Cardiac fibroblast (primary cell): ENCODE measurements around the gene TMEM138.

ENCODE experiments used
- DNase-seq, 2 donors: peaks; one replicate each; pipeline versions ENCODE4 v3.0.0 to v3.0.0-alpha.2; 2010; ENCODE audit warnings: low read depth in 2 of 2
- H3K4me3 ChIP-seq, 2 donors: replicated peaks in 1 of 2; 1 replicate in 1 of 2; 2 replicates in 1 of 2; pipeline ENCODE4 v1.5.1; 2011; ENCODE audit warnings: low read depth in 2 of 2, low read length in 2 of 2, mild to moderate bottlenecking in 2 of 2, moderate library complexity in 1 of 2
- CTCF ChIP-seq: IDR thresholded peaks from one replicate; pipeline ENCODE4 v1.5.1; 2011; ENCODE audit warnings: low read depth, mild to moderate bottlenecking, low read length, inconsistent platforms

TMEM138 gene

GRCh38 chr11:61331651-61332050 lies 30.5 kb upstream of the TMEM138 start:
- H3K4me3 ChIP-seq, result peak overlapping the region; percentile 92 to 94

GRCh38 chr11:61332281-61332796 lies 29.8 kb upstream of the TMEM138 start:
- DNase-seq, result peak; percentile 27 to 34
- H3K4me3 ChIP-seq, result peak overlapping the region; percentile 92 to 94

More at GRCh38 chr11:61331651-61332050, 30.5 kb upstream of the TMEM138 start:
- DNase-seq, result no peak
- no peak for TF ChIP-seq CTCF

GRCh38 chr11:61332797-61333549 lies 29.2 kb upstream of the TMEM138 start, which contains the start of the genes DDB1 and TKFC:
TSS of gene DDB1 (minus strand) at chr11:61333105. CDS start at chr11:61332968, 137 bp downstream.
TSS of gene TKFC (plus strand) at chr11:61333228. CDS start at chr11:61334729, 1,501 bp downstream.
- peak; percentile 91 to 92 for DNase-seq
- no peak for TF ChIP-seq CTCF
- peak within 1 kb of the TSS; percentile 92 to 94 for H3K4me3 ChIP-seq

More at GRCh38 chr11:61332281-61332796, 29.8 kb upstream of the TMEM138 start:
- no peak for TF ChIP-seq CTCF

GRCh38 chr11:61333550-61334433 lies 28.4 kb upstream of the TMEM138 start:
- DNase-seq, result no peak
- H3K4me3 ChIP-seq, result peak overlapping the region; percentile 92 to 94
- TF ChIP-seq CTCF, result no peak

GRCh38 chr11:61334434-61335354 lies 27.5 kb upstream of the TMEM138 start:
- DNase-seq, result peak; percentile 42 to 46

More at GRCh38 chr11:61334434-61335354, 27.5 kb upstream of the TMEM138 start:
- TF ChIP-seq CTCF, result no peak
- no peak overlapping the region for H3K4me3 ChIP-seq
